NCI-H1436 treated with DMSO at 0.1 percent for 48 hours (cell line): Measurements from ENCODE around the gene CCN5.
"Not testable (repeated sequence)": the region's sequence is repeated elsewhere in the genome, so short reads cannot be mapped to it uniquely, and the experiment has no call there.

Source experiments
- DNase-seq: peaks from one replicate; lab custom pipeline; 2025; lab: John Stamatoyannopoulos, UW

Gene CCN5

DNA sequence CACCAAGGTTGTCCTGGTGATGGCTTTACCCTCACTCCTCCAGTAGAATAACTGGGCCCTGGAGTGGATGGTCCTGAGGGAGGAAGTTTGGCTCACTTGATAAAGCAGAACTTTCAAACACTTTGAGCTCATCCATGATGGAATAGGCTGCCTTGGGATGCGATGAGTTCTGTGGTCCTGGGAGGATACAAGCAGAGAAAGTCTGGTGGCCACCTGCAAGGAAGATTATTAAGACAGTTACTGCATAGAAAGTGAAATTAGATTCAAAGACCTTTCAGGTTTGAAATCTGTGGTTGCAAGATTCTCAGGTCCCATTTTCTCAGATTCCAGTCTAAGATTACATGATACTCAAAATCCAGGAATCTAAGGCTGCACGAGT lies 19.9 kb upstream of the CCN5 start:
- DNase-seq: no peak

DNA sequence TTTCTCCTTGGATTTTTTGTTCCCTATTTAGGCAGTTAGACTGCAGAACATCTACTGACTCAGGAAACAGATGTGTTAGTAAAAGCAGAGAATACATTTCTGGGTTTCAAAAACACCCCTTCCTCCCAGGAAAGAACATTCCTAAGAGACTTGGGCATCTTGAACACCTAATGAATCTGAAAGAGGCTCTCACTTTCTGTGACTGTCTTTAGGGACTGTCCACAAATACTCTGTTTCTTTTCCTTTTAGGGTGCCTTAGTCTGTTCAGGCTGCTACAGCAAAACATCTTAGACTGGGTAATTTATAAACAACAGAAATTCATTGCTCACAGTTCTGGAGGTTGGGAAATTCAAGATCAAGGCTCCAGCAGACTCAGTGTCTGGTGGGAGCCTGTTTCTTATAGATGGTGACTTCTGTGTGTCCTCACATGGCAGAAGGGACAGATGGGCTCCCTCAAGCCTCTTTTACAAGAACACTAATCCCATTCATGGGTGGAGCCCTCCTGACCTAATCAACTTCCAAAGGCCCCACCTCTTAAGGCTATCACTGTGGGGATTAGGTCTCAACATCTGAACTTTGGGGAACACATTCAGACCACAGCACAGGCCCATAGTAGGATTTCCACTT lies 19.4 kb upstream of the CCN5 start:
- no peak for DNase-seq

DNA sequence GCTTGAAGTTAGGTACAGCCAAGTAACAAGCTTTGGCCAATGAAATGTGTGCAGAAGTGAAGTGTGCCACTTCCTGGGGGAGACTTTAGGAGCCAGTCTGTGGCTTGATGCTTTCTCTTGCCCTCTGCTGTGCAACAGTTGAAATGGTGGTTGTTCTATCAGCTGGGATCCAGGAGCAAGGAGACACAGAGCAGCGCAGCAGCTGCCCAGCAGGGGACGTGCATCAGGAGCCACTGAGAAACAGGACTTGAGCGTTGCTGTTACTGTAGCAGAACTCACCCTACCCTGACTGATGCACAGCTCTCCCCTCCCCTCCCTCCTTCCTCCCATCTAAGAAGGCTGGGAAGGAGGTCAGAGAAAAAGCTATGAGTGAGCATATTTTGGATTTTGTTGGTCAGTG lies 18.9 kb upstream of the CCN5 start:
- DNase-seq: no peak

DNA sequence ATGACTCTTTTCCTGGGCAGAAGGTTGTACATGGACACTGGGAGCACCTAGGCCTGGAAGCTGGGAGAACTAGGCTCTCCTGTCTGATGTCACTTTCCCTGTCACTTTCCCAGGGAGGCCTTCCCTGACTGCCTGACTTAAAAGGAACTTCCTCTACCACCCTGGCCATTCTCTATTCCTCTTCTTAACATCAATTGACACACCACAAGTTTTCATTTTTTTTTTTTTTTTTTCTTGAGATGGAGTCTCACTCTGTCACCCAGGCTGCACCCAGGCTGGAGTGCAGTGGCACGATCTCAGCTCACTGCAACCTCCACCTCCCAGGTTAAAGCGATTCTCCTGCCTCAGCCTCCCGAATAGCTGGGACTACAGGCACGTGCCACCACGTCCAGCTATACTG lies 18.1 kb upstream of the CCN5 start:
- DNase-seq: not testable (repeated sequence)

DNA sequence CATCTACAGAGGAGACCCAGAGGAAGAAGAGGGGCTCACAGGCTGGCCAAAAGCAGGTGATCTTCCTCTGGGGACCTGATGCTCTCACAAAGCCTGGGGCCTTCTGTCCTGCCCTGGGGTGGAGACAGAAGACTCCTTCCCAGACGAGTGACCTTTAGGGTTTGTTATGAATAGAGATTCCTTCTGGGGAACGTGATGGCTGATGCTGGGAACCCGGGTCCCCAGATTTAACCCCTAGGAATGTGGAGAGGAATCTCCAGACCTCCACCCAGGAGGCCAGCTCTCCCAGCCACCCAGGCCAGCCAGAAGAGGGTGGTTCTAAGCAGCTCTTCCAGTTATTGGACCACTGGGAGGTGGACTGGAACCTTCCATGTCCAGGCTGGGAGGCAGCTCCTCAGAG lies 16.8 kb upstream of the CCN5 start:
- DNase-seq: no peak

DNA sequence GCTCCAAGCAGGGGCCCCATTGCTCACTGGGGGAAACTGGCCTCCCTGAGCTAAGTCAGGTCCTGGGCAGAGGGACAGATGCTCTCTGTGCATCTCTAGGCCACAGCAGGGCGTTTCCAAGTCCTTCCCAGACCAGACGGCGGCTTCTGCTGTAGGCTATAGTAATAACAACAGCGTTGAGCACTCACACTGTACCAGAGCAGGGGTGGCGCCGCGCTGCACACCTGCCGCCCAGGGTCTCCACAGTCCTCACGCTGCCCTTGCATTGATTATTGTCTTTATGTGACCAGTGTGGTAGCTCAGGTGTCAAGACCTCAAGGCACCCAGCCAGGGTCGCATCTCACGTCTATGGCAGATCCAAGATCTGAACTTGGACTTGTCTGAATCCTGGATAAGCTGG lies 14.9 kb upstream of the CCN5 start:
- no peak for DNase-seq

DNA sequence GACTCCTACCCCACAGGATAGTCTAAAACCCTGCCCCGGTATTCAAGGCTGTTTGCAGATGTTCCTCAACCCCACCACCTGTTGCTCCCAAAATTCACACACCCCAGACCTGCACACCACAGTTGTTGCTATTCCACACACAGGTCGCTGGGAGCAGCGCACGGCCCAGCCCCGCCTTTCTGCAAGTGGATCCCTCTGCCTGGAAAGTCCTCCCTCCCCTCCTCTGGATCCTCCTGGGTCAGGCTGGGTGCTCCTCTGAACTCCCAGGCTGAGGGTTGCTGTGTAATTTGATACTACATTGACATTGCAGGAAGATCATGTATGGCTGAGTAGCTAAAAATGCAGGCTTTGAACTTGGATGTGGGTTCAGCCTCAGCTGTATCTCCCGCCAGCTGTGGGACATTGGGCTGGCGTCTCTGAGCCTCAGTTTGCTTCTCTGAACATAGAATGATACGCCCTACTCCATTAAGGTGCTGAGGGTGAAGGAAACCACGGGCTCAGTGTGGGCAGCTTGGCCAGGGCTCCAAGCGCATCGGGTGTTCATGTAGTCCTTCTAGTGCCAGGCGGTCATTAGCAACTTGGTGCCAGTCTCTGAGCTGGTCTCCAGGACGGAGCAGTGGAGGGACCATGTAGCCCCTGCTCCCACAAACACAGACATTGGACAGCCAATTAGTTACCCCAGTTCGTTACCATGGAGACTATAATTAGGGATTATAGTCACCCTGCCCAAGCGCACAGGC lies 13.9 kb upstream of the CCN5 start:
- DNase-seq: no peak

DNA sequence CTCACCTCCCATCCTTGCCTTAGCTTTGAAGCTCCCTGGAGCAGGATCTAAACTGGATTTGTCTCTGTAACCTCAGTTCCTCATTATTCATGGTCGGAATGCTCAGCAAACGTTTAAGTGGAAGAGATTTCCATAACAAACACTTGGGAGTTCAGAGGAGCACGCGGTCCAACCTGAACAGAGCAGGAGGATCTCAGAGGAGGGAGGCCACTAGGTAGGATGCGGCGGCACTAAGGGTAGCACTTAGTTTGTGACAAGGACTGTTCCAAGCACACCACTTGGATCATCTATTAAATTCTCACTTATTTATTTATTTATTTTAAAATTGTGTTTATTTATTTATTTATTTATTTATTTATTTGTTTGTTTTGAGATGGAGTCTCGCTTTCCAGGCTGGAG lies 13.3 kb upstream of the CCN5 start:
- DNase-seq: no peak

DNA sequence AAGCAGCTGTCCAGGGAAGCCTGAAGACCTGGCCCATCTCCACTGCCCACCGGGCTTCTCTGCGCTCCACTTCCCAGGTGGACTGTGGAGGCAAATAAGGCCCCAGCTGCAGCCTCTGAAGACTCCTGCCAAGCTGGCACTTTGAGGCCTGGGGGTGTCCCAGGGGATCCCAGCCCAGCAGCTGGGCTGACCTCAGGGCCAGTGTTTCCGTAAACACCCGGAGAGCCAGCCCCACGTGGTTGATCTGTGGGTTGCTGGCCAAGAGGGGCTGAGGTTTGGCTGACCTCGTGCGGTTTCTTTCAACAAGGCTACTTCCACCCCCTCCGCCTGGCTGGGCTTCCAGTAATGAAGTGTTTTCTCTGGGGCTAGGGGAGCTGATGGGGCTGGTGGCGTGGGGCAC lies 12.4 kb upstream of the CCN5 start:
- no peak for DNase-seq

DNA sequence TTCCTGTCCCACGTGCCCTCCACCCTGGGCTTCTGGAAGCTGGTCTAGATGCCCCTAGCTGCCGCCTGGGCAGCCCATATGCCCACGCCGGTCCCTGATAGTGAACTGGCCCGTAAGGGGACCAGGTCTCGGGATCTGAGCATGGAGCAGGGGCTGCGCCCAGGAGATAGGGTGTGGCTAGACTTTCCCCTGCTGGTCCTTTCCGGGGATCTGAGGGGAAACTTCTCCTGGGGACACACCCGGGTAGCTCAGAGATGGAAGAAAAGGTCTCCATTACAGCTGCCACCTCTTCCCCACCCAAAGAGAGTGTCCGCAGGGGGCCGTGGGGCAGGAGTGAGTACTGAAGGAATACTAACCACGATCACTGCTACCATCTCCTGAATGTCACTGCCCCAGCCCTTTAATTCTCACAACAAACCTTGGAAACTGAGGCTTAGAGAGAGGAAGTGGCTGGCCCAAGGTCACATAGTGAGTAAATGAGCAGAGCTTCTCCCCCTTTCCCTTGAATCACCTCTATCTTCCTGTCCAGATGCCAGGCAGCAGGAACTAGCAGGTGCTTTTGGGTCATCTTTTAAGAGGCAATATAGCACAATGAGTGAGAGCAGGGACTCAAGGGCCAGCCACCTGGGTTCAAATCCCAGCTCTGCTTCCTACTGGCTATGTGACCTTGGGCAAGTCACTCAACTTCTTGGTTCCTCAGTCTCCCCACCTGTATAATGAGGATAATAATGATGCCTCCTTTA lies 11.8 kb upstream of the CCN5 start:
- DNase-seq: no peak

DNA sequence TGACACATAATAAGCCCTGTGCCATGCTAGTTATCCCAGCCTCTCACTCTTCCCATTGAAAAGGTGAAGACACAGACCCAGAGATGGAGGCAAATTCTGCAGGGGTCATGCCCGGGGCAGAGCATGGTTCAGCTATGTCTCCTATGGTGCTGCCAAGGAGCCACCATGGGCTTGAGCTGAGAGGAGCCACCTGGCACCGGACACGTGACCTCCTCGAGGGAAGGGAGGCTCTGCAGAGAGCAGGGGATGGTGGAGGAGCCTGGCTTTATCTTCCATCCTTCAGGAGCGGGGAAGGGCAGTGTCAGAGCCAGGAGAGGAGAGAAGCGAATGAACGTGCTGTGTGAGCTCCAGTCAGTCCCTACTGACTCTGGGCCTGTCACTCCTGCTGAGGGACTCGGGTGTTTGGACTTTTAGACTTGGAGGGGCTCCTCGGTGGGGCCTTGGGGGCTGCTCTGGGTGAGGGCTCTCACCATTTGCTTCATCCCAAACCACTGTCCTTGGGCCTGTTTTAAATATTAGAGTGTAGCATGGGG lies 11.1 kb upstream of the CCN5 start:
- no peak for DNase-seq

DNA sequence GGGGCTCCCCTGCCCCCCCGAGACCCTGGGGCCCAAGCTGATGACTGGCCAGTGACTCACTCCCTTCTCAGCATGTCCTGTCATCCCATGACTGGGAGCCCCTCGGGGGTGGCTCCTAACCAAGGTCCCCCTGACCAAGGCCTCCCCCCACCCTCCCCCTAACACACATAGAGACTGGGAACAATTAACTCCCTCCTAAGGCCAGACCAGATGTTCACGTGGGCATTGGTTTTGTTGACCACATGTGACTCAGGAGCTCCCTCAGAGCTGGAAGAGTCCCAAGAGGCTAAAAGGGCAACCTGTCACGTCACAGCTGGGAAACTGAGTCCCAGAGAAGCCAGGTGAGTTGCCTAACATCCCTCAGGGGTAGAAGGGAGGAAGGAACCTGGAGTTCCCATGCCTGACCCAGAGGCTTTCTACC lies 10.6 kb upstream of the CCN5 start:
- no peak for DNase-seq

DNA sequence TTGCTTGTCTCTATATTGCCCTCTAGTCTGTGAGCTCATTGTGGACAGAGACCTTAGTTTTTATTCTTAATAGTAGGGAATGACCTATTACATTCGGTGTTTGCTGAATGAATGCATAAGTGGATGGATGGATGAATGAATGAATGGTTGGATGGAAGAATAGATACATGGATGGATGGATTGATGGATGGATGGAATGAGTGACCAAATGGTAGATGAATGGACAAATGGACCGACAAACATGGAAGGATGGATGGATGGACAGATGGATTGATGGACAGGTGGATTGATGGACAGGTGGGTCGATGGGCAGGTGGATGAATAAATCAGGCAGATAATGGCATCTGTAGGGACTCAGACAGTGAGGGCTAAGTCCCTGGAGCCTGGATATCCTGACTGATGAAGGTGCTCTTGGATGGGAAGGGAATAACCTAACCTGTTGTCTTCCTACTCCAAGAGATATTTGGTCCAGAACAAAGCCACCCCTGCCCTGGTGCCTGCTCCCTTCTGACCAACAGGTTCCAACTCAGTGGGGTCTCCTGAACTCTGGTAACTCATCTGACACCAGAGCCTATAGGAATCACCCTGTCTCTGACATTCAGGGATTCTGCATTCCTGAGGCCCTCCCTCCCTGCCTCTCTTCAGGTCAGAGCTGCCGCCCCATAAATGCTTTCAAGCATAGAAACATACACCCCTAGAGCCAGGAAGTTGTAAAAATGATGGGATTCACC lies 9.6 kb upstream of the CCN5 start:
- no peak for DNase-seq

DNA sequence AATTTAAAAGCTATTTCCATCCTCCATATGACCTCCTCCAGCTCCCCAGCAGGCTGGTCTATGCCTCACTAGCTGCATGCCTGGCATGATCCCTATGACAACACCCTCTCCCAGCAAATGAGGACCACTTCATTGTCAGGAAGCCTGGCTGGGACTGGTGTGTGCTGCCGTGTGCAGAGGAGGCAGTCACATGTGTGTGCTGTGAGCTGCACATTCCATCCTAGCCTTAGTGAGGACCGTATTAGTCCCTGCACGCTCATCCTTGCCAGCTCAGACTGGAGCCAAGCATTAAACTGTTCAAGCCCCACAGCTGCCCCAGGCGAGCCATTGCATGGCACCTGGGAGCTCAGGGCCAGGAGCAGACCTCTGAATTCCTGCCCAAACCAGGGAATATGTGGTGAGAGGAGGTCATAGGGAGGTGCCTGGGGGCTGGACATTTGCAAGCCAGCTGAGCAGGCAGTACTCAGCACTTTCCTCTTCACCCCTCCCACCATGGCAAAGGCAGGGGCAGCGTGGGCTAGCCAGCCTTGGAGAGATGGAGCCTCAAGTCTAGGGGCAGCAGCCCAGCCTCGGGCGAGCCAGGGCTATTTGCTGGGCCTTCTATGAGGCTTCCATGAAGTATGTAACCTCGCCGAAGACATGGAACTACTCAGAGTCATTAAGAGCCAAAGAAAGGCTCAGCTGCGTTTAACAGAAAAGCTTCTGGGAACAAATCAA lies 8.7 kb upstream of the CCN5 start:
- DNase-seq: no peak

DNA sequence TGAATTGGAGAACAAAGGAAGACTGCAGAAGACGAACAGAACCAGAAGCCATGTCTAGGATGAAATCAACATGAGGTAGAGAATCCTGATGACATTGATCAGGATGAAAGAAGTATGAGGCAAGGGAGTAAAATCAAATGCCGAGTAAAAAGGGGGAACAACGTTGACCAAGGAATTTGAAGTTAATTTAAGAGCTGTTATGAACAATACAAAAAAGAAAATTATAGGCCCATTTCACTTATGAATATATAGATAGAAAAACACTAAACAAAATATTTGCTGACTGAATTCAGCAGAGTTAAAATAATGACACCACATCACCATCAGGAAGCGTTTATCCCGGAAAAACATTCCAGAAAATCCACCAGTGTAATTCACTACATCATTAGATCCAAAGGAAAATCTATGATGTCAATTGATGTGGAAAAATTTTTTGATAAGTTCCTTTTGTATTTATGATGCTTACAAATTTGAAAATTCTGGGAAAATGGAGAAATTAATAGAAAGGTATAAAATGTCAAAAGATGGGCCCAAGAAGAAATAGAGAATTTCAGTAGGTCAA lies 8.1 kb upstream of the CCN5 start:
- no peak for DNase-seq

DNA sequence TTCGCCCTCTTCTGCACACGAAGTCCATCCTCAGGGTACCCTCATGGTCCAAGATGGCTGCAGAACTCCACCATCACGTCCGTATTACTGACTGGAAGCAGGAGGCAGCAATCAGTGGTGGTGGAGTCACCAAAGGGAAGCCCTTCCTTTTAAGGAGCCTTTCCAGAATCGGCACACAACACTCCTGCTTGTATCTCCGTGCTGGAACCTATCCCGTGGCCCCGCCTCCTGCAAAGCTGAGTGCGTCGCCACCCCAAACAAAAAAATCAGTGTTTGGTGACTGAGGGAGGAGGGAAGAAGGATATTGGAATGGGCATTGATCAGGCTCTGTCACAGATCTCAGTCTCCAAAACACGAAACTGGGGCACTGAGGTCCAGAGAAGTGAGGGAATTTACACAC lies 5.8 kb upstream of the CCN5 start:
- DNase-seq: no peak

DNA sequence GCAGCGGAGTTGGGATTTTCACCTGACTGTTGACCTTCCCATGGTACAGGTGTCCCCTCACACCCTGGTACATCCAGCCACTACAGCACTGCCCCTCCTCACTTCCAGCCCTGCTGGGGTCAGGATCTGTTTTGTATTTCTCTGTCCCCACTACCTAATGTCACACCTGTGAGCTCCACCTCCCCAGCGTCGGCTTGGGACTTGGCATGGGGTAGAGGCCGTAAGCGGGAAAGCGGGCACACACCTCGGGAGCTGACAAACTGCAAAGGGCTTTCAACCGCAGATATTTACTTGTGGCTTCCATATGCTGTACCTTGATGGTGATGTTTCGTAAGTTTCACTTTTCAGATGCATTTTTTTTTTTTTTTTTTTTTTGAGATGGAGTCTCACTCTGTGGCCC lies 5.4 kb upstream of the CCN5 start:
- DNase-seq: no peak

DNA sequence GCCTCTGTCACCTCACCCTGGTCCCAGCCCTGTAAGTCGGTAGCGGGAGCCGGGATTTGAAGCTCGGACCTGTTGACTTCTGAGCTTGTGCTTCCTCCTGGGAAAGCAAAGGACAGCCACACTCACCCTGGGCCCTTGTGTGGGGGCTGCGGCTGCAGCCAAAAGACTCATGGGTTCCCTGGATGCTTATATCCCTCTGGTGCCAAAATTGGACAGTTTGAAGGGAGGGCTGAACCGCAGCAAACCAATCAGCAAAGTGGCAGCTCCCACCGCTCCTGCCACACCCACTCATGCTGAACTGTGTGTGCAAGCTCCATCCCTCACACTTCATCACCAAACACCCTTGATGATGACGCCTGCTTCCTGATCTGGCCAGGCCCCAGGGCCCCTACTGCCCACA lies 3.9 kb upstream of the CCN5 start:
- no peak for DNase-seq

DNA sequence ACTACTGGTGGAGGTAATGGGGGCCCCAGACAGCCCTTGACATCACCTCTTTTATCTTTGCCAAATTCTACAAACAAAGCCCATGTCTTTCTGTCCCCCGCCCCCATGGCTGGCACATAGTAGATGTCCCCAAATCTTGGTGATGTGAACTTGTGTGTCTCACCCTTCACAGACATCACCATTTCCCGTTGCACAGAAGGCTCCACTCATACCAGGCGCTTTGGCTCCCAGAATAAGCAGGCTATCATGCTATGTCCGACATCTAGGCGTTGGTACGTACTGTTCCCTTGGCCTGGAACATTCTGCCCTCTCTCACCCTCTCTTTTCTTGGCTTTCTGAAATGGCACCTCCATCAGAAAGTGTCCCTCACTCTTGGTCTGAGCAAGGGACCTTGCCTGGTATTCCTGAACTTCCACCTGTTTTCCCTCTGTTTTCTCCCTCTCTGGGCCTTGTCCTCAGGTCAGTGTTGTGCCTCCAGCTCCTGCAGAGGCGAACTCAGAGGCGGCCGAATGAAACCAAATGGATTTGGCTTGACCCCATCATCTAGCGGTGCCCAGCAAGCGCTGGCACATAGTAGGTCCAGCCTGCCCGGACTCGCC lies 968 bp upstream of the CCN5 start:
- no peak for DNase-seq

DNA sequence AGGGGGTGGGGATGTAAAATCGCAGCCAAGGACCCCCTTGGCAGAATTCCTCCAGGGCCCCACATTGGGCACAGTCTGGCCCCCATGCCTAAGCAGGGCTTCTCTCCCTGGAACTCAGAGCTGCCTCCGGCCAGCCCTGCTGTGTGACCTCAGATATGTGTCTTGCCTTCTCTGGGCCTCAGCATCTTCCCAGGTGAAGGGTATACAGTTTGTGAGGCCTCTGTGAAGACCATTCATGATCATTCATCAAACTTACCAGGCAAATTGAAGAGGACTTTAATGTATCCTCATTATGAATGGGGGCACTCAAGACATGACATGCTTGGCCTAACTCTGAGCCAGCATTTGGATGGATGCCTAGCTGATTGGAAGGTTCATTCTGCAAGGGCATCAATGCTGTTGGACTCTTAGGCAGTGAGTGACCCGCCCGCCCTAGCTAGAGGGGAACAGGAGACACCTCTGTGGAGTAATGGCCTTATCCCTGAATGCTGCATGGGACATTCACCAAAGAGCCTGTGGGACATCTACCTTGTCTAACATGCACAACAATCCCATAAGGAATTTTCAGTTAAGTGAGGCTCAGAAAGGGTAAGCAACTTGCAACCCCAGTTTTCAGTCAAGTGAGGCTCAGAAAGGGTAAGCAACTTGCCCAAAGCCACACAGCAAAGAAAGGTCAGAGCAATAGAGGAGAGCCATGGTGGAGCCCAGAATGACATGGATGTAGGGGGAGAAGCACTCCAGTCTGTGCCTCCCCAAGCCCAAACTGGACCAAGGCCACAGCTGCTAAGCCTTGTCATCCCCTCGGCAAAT lies 535 bp downstream of the CCN5 start:
- DNase-seq: no peak
